Testis (tissue), 2 donors: ENCODE results near the gene ODAD3.

Experiments
- CTCF ChIP-seq, 3 experiments: fragments of 450-650 bp in 2 of 3; fragments of 200-600 bp in 1 of 3; sonication (generic) in 1 of 3; IDR thresholded peaks; one replicate each; pipeline ENCODE4 v1.5.1; 2016 to 2019; ENCODE audit warnings: antibody characterized with exemption in 3 of 3, mild to moderate bottlenecking in 2 of 3, moderate library complexity in 1 of 3
- POLR2A ChIP-seq: fragments of 450-650 bp; IDR thresholded peaks from one replicate; pipeline ENCODE4 v1.6.1; 2017; ENCODE audit warnings: antibody characterized with exemption, mild to moderate bottlenecking, moderate library complexity

- TF ChIP-seq POLR2A (no peak), CTCF (IDR thresholded peaks at IDR 0.05) (no peak)
Observed at GRCh38 chr19:11377237-11377636, 57.7 kb downstream of the ODAD3 start.
